Transverse colon (tissue), 4 donors: ENCODE measurements around the gene EXD3. TPM values are rescaled to one million over a fixed set of nuclear protein-coding genes. Genes with fewer than 3 reads are reported as not detected.

ENCODE experiments used
- DNase-seq: peaks from one replicate; pipeline ENCODE4 v3.0.0-alpha.2; 2019
- H3K27ac ChIP-seq, 4 donors: fragments of 200-600 bp; sonication (generic); 2 replicates each; pipeline ENCODE4 v1.5.1; 2016 to 2018; ENCODE audit warnings: inconsistent platforms in 4 of 4
- H3K27me3 ChIP-seq: fragments of 200-600 bp; sonication (generic); 2 replicates; pipeline ENCODE4 v1.5.1; 2017; ENCODE audit warnings: inconsistent platforms
- H3K36me3 ChIP-seq, 4 donors: fragments of 200-600 bp; sonication (generic); 2 replicates each; pipeline ENCODE4 v1.5.1; 2017 to 2019; ENCODE audit warnings: inconsistent platforms in 4 of 4
- H3K4me1 ChIP-seq, 4 donors: fragments of 200-600 bp; sonication (generic); 2 replicates each; pipeline ENCODE4 v1.5.1; 2017 to 2020; ENCODE audit warnings: inconsistent platforms in 4 of 4
- H3K4me3 ChIP-seq, 4 donors: fragments of 200-600 bp; sonication (generic); 1 replicate in 1 of 4; 2 replicates in 3 of 4; pipeline versions ENCODE4 v1.5.1 to v1.6.1; 2017 to 2019; ENCODE audit warnings: inconsistent platforms in 4 of 4
- H3K9me3 ChIP-seq, 2 donors: fragments of 200-600 bp; sonication (generic); 2 replicates each; pipeline ENCODE4 v1.5.1; 2017 to 2019; ENCODE audit warnings: inconsistent platforms in 2 of 2
- CTCF ChIP-seq, 5 experiments: fragments of 200-600 bp in 3 of 5; fragments of 450-650 bp in 2 of 5; sonication (generic) in 3 of 5; IDR thresholded peaks; 1 replicate in 2 of 5; 2 replicates in 3 of 5; pipeline ENCODE4 v1.5.1; 2016 to 2017; ENCODE audit warnings: antibody characterized with exemption in 5 of 5, inconsistent platforms in 3 of 5, mild to moderate bottlenecking in 2 of 5, moderate library complexity in 1 of 5
- EP300 ChIP-seq: sonication (generic); formaldehyde crosslinking; IDR thresholded peaks from one replicate; pipeline ENCODE4 v1.6.1; 2017; ENCODE audit warnings: antibody characterized with exemption, low read depth
- POLR2A ChIP-seq: fragments of 450-650 bp; IDR thresholded peaks from one replicate; pipeline ENCODE4 v1.6.1; 2016; ENCODE audit warnings: antibody characterized with exemption, mild to moderate bottlenecking, moderate library complexity
- POLR2AphosphoS5 ChIP-seq, 3 donors: sonication (generic); formaldehyde crosslinking; IDR thresholded peaks; one replicate each; pipeline ENCODE4 v1.6.1; 2016; ENCODE audit warnings: antibody characterized with exemption in 3 of 3
- WGBS, 2 donors: methylation state at CpG; one replicate each; pipeline ENCODE4 v1.1.5; 2018; ENCODE audit warnings: low coverage in 1 of 2; 5-methylcytosine and 5-hydroxymethylcytosine counted together
- in situ Hi-C, 4 donors: fragments of 200-750 bp; cut with MboI; loops; one replicate each; pipeline versions ENCODE4 v1.15.0 to v1.15.1; 2017; ENCODE audit warnings: low sequenced_read_pairs in 3 of 4, low pct_ligation_motif_present in 1 of 4, low pct_unique_long_range_greater_than_20kb in 1 of 4
- intact Hi-C: fragments of 100-400 bp; cut with DNase I; formaldehyde crosslinking; loops from one replicate; pipeline ENCODE4 v1.15.1; 2023; ENCODE audit warnings: low total_unique reads
- total RNA-seq, 4 donors: library from RNA; depleted of rRNA; stranded (reverse); fragments of >200 nt; gene quantifications; one replicate each; pipeline ENCODE4 v1.1.0, GENCODE V29; 2016

The EXD3 gene
- total RNA-seq, 4 donors from 2014 or later = 47.6 to 228 (median 74.2) TPM

GRCh38 chr9:137446851-137447471 lies 24.0 kb upstream of the EXD3 start:
- H3K27me3 ChIP-seq = peaks cover 20% of the 10 kb centered on the region
- peak; percentile 17 for DNase-seq
- no peak overlapping the region for H3K27ac ChIP-seq
- no peaks in the 10 kb centered on the region for H3K36me3 ChIP-seq
- no peak overlapping the region for H3K4me3 ChIP-seq
- in situ Hi-C loops = no loop called here
- no peaks in the 10 kb centered on the region for H3K9me3 ChIP-seq
- WGBS, 2 donors = 57 to 76% methylated on average over 5 to 21 of the region's 21 CpGs
- TF ChIP-seq CTCF (IDR thresholded peaks at IDR 0.05) (no peak), EP300 (no peak)
- intact Hi-C loops = no loop called here
- H3K4me1 ChIP-seq = peaks cover under 1 to 15% (median 8%) of the 10 kb centered on the region in 4 donors

- in situ Hi-C loops = no loop called here
Observed at GRCh38 chr9:137445930-137446431, 23.0 kb upstream of the EXD3 start.

DNA sequence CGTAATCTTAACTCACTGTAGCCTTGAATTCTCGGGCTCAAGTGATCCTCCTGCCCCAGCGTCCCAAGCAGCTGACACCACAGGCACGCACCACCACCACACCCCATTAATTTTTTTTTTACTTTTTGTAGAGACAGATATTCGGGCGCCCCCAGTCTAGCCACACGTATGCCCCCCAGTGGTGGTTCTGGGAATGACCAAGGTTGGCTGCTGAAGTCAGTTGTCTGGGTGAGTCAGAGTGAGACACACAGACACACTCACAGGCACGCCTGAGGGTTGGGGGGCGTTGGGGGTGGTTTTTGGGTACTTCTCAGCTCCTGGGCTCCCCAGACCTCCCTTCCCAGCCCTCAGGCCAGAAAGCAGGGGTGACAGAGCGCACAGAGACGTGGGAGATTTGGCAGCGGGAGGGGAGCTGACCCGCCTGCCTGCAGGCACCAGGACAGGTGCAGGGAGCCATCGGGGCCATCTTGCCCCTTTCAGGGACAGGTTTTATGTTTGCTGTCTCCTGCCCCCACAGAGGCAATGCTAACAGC lies 22.4 kb upstream of the EXD3 start:
- in situ Hi-C loops = no loop called here
- no peak overlapping the region for H3K27ac ChIP-seq
- H3K27me3 ChIP-seq = peaks cover 28% of the 10 kb centered on the region
- 11 to 17% methylated on average over 4 to 14 of the region's 14 CpGs for WGBS, 2 donors
- peak; percentile 87 for DNase-seq
- peaks cover 8 to 24% (median 17%) of the 10 kb centered on the region in 4 donors for H3K4me1 ChIP-seq
- no peaks in the 10 kb centered on the region for H3K9me3 ChIP-seq
- TF ChIP-seq CTCF (IDR thresholded peaks at IDR 0.05) (peak; percentile 73 to 92 (median 86)), EP300 (no peak)
- intact Hi-C loops = no loop called here
- H3K36me3 ChIP-seq = no peaks in the 10 kb centered on the region
- no peak overlapping the region for H3K4me3 ChIP-seq

More at GRCh38 chr9:137445930-137446431, 23.0 kb upstream of the EXD3 start:
- DNase-seq = no peak
- intact Hi-C loops = no loop called here
- 47% methylated on average over 16 of the region's 19 CpGs; no CpG with 5 or more reads in 1 of the 2 donors for WGBS, 2 donors
- Histone ChIP-seq H3K4me1 (peaks cover 8 to 24% (median 17%) of the 10 kb centered on the region in 4 donors), H3K9me3 (no peaks in the 10 kb centered on the region), H3K4me3 (no peak overlapping the region), H3K36me3 (no peaks in the 10 kb centered on the region), H3K27me3 (peaks cover 28% of the 10 kb centered on the region), H3K27ac (no peak overlapping the region)
- TF ChIP-seq POLR2A (no peak), CTCF (IDR thresholded peaks at IDR 0.05) (no peak), POLR2AphosphoS5 (IDR thresholded peaks at IDR 0.05) (no peak), EP300 (no peak)

GRCh38 chr9:137444106-137444790 lies 21.3 kb upstream of the EXD3 start:
- Histone ChIP-seq H3K27me3 (peaks cover 28% of the 10 kb centered on the region), H3K27ac (no peak overlapping the region), H3K4me1 (peaks cover 8 to 24% (median 17%) of the 10 kb centered on the region in 4 donors), H3K9me3 (no peaks in the 10 kb centered on the region), H3K4me3 (no peak overlapping the region), H3K36me3 (no peaks in the 10 kb centered on the region)
- DNase-seq = no peak
- in situ Hi-C loops (no loop called here), intact Hi-C loops (no loop called here)
- 67 to 82% methylated on average over 10 to 14 of the region's 14 CpGs for WGBS, 2 donors
- TF ChIP-seq CTCF (IDR thresholded peaks at IDR 0.05) = no peak
- no peak for TF ChIP-seq POLR2A
- no peak for TF ChIP-seq POLR2AphosphoS5 (IDR thresholded peaks at IDR 0.05)
